Neural cell (in vitro differentiated cells): ENCODE results near the gene CEP350.

Experiments
- EP300 ChIP-seq: fragments of 450-650 bp; conservative IDR thresholded peaks from 2 replicates; pipeline ENCODE4 v1.6.1; 2014; ENCODE audit warnings: antibody characterized with exemption, mild to moderate bottlenecking, moderate library complexity; ENCODE audit not compliant: poor library complexity, severe bottlenecking
- EZH2 ChIP-seq: fragments of 200-600, 300-800 bp; shearing (Covaris generic), sonication (generic); IDR thresholded peaks from 2 replicates; pipeline ENCODE4 v1.6.1; 2014; ENCODE audit warnings: antibody characterized with exemption, low read length, borderline replicate concordance, mild to moderate bottlenecking; ENCODE audit not compliant: insufficient read depth, poor library complexity, severe bottlenecking
- RAD21 ChIP-seq: fragments of 450-650 bp; conservative IDR thresholded peaks from 2 replicates; pipeline ENCODE4 v1.6.1; 2014; ENCODE audit warnings: antibody characterized with exemption, mild to moderate bottlenecking, moderate library complexity
- TF ChIP-seq, protein P1 (sequence below): fragments of 450-650 bp; IDR thresholded peaks from 2 replicates; pipeline ENCODE4 v1.5.1; 2014; ENCODE audit warnings: antibody characterized with exemption, mild to moderate bottlenecking, moderate library complexity; ENCODE audit not compliant: poor library complexity, severe bottlenecking

DNA sequence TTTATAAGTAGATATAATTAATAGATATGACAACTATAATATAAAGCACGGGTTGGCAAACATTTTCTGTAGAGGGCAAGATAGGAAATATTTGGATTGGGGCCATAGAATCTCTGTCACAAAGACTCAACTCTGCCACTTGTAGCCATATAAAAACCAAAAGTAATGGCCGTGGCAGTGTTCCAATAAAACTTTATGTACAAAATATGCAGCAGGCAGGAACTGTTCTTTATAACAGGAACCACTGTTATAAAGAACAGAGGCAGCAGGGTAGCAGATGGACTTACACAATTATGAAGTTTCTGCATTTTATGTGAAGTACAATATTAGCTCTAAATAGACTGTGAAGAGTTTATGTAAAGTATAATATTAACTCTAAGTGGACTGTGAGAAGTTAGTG is 183.2 kb downstream of the CEP350 start:
- TF ChIP-seq EP300 (no peak), RAD21 (no peak), EZH2 (no peak)
- TF ChIP-seq, protein P1, sequence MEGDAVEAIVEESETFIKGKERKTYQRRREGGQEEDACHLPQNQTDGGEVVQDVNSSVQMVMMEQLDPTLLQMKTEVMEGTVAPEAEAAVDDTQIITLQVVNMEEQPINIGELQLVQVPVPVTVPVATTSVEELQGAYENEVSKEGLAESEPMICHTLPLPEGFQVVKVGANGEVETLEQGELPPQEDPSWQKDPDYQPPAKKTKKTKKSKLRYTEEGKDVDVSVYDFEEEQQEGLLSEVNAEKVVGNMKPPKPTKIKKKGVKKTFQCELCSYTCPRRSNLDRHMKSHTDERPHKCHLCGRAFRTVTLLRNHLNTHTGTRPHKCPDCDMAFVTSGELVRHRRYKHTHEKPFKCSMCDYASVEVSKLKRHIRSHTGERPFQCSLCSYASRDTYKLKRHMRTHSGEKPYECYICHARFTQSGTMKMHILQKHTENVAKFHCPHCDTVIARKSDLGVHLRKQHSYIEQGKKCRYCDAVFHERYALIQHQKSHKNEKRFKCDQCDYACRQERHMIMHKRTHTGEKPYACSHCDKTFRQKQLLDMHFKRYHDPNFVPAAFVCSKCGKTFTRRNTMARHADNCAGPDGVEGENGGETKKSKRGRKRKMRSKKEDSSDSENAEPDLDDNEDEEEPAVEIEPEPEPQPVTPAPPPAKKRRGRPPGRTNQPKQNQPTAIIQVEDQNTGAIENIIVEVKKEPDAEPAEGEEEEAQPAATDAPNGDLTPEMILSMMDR: no peak
